Caki2 (cell line): ENCODE measurements around the gene HS6ST2. TPM values are rescaled to one million over a fixed set of nuclear protein-coding genes. Genes with fewer than 3 reads are reported as not detected.

Source experiments
- total RNA-seq: library from RNA; depleted of rRNA; stranded (reverse); fragments of >200 nt; shearing (Covaris generic); gene quantifications from 2 replicates; pipeline ENCODE4 v1.2.3, GENCODE V29; 2014; ENCODE audit warnings: low replicate concordance; rRNA removed

HS6ST2 gene
- total RNA-seq, 1 experiment from 2014 or later = 1.1 TPM

Other genes starting within 250 kb of the HS6ST2 start
- gene USP26, start 138.5 kb upstream of the HS6ST2 start, total RNA-seq = not detected in 2 replicates